Muscle layer of duodenum (tissue), 2 donors: Measurements from ENCODE around the gene HS3ST1.
A peak's percentile ranks its signal among the peaks of the same experiment; 100 is the strongest.

Source experiments
- H3K27ac ChIP-seq: one replicate; pipeline ENCODE4 v1.7.0; 2013; ENCODE audit warnings: mild to moderate bottlenecking, low read length
- H3K27me3 ChIP-seq: one replicate; pipeline ENCODE4 v1.7.0; 2013; ENCODE audit warnings: low read depth, mild to moderate bottlenecking, control low read depth, low read length
- H3K36me3 ChIP-seq, 2 donors: one replicate each; pipeline ENCODE4 v1.7.0; 2013; ENCODE audit warnings: low read length in 2 of 2, control low read depth in 1 of 2, mild to moderate bottlenecking in 1 of 2; ENCODE audit not compliant: insufficient read depth in 2 of 2, control insufficient read depth in 1 of 2
- H3K4me1 ChIP-seq, 2 donors: one replicate each; pipeline ENCODE4 v1.7.0; 2013; ENCODE audit warnings: low read length in 2 of 2, mild to moderate bottlenecking in 2 of 2, control low read depth in 1 of 2, moderate library complexity in 1 of 2; ENCODE audit not compliant: insufficient read depth in 2 of 2, control insufficient read depth in 1 of 2
- H3K4me3 ChIP-seq, 2 donors: one replicate each; pipeline ENCODE4 v1.7.0; 2013; ENCODE audit warnings: low read length in 2 of 2, low read depth in 1 of 2, mild to moderate bottlenecking in 1 of 2
- H3K9me3 ChIP-seq, 2 donors: one replicate each; pipeline ENCODE4 v1.7.0; 2013; ENCODE audit warnings: low read length in 2 of 2, control low read depth in 1 of 2, mild to moderate bottlenecking in 1 of 2; ENCODE audit not compliant: control insufficient read depth in 1 of 2
- donor health status: healthy.

Gene HS3ST1

GRCh38 chr4:11428231-11428898, at the start of gene HS3ST1:
Gene HS3ST1, minus strand, starts transcription at chr4:11428894. Its CDS starts 28,889 bp downstream, at chr4:11400005.
- Histone ChIP-seq H3K9me3 (no peaks in the 10 kb centered on the region), H3K27me3 (no peaks in the 10 kb centered on the region), H3K36me3 (no peaks in the 10 kb centered on the region), H3K27ac (peak within 1 kb of the TSS; percentile 72), H3K4me3 (peak within 1 kb of the TSS; percentile 71 to 77), H3K4me1 (peaks cover 0 to 21% of the 10 kb centered on the region in 2 donors)

- Histone ChIP-seq H3K27ac (no peak overlapping the region), H3K36me3 (no peaks in the 10 kb centered on the region), H3K27me3 (no peaks in the 10 kb centered on the region), H3K9me3 (no peaks in the 10 kb centered on the region), H3K4me1 (no peaks in the 10 kb centered on the region), H3K4me3 (no peak overlapping the region)
These were observed 47.2 kb upstream of the HS3ST1 start for GRCh38 chr4:11475871-11476270.

- H3K4me3 ChIP-seq: no peak overlapping the region
These were observed 45.5 kb upstream of the HS3ST1 start for GRCh38 chr4:11474146-11474545.

GRCh38 chr4:11472535-11472934, 43.8 kb upstream of the HS3ST1 start:
- Histone ChIP-seq H3K27me3 (no peaks in the 10 kb centered on the region), H3K4me3 (no peak overlapping the region), H3K9me3 (no peaks in the 10 kb centered on the region), H3K36me3 (no peaks in the 10 kb centered on the region), H3K4me1 (no peaks in the 10 kb centered on the region), H3K27ac (no peak overlapping the region)

More at GRCh38 chr4:11474146-11474545, 45.5 kb upstream of the HS3ST1 start:
- H3K36me3 ChIP-seq: no peaks in the 10 kb centered on the region
- H3K27ac ChIP-seq: no peak overlapping the region
- no peaks in the 10 kb centered on the region for H3K4me1 ChIP-seq
- no peaks in the 10 kb centered on the region for H3K9me3 ChIP-seq
- H3K27me3 ChIP-seq: no peaks in the 10 kb centered on the region

- Histone ChIP-seq H3K27me3 (no peaks in the 10 kb centered on the region), H3K27ac (no peak overlapping the region), H3K4me3 (no peak overlapping the region), H3K4me1 (no peaks in the 10 kb centered on the region), H3K36me3 (no peaks in the 10 kb centered on the region), H3K9me3 (no peaks in the 10 kb centered on the region)
These were observed 42.9 kb upstream of the HS3ST1 start for GRCh38 chr4:11471618-11472017.

GRCh38 chr4:11471046-11471441, 42.4 kb upstream of the HS3ST1 start:
- Histone ChIP-seq H3K9me3 (no peaks in the 10 kb centered on the region), H3K4me1 (no peaks in the 10 kb centered on the region), H3K36me3 (no peaks in the 10 kb centered on the region), H3K27me3 (no peaks in the 10 kb centered on the region), H3K27ac (no peak overlapping the region), H3K4me3 (no peak overlapping the region)

- Histone ChIP-seq H3K36me3 (no peaks in the 10 kb centered on the region), H3K27me3 (no peaks in the 10 kb centered on the region), H3K9me3 (no peaks in the 10 kb centered on the region), H3K27ac (no peak overlapping the region), H3K4me1 (no peaks in the 10 kb centered on the region), H3K4me3 (no peak overlapping the region)
These were observed 41.8 kb upstream of the HS3ST1 start for GRCh38 chr4:11470438-11471045.

GRCh38 chr4:11469650-11470437, 41.1 kb upstream of the HS3ST1 start:
- no peaks in the 10 kb centered on the region for H3K9me3 ChIP-seq
- H3K4me3 ChIP-seq: no peak overlapping the region
- no peaks in the 10 kb centered on the region for H3K27me3 ChIP-seq
- H3K27ac ChIP-seq: no peak overlapping the region
- H3K36me3 ChIP-seq: no peaks in the 10 kb centered on the region
- H3K4me1 ChIP-seq: no peaks in the 10 kb centered on the region

GRCh38 chr4:11468901-11469300, 40.2 kb upstream of the HS3ST1 start:
- Histone ChIP-seq H3K9me3 (no peaks in the 10 kb centered on the region), H3K27me3 (no peaks in the 10 kb centered on the region), H3K4me3 (no peak overlapping the region), H3K36me3 (no peaks in the 10 kb centered on the region), H3K4me1 (no peaks in the 10 kb centered on the region), H3K27ac (no peak overlapping the region)

GRCh38 chr4:11467931-11468330, 39.2 kb upstream of the HS3ST1 start:
- Histone ChIP-seq H3K4me3 (no peak overlapping the region), H3K27me3 (no peaks in the 10 kb centered on the region), H3K27ac (no peak overlapping the region), H3K36me3 (no peaks in the 10 kb centered on the region), H3K4me1 (no peaks in the 10 kb centered on the region), H3K9me3 (no peaks in the 10 kb centered on the region)

- Histone ChIP-seq H3K27me3 (no peaks in the 10 kb centered on the region), H3K4me3 (no peak overlapping the region), H3K4me1 (no peaks in the 10 kb centered on the region), H3K27ac (no peak overlapping the region), H3K36me3 (no peaks in the 10 kb centered on the region), H3K9me3 (peaks cover 0 to 8% of the 10 kb centered on the region in 2 donors)
These were observed 35.0 kb upstream of the HS3ST1 start for GRCh38 chr4:11463707-11464106.
